ENCODE data around the gene SLX9. TPM values are rescaled to one million over a fixed set of nuclear protein-coding genes. Genes with fewer than 3 reads are reported as not detected.

Gene SLX9
- polyA plus RNA-seq, 1 donor: 19.4 TPM

DNA sequence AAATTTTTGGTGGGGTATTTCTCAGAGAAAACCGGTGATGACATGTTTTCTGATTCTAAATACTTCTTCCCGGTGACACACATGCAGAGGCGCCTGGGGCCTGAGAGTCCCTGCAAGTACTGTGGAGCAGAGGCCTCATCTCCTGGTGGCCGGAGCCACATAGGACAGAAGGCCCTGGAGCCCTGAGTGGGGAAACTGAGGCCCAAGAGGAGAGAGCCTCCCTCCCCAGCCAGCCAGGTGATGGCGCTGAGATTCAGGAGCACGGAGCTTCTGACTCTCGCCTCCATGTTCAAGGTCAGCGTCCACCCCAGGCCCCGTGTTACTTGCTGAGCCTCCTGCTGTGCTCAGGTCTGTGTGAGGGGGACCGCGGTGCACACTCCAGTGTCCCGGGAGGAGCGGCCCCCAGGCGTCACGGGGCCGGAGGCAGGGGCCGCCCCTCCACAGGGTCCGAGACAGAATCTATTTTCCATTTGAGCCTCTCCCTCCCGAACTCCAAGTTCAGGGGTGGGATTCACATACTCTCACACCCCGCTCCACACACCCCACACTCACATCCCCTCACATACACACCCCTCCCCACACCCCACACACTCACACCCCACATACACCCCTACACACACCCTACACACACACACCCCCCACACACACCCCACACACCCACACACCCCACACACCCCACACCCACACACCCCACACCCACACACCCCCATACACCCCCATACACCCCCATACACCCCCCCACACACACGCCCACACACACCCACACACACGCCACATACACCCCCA lies 43.8 kb downstream of the SLX9 start:
- Histone ChIP-seq H3K4me1 (ENCODE audit: control insufficient read depth, insufficient read depth, low read length) (peaks cover 2% of the 10 kb centered on the region), H3K27me3 (ENCODE audit: control insufficient read depth, insufficient read depth, low read length) (peaks cover 2% of the 10 kb centered on the region), H3K36me3 (ENCODE audit: control insufficient read depth, insufficient read depth, low read length) (no peaks in the 10 kb centered on the region), H3K4me3 (ENCODE audit: low read length) (no peak overlapping the region), H3K9me3 (ENCODE audit: control insufficient read depth, low read depth, low read length) (no peaks in the 10 kb centered on the region), H3K27ac (ENCODE audit: low read length) (no peak overlapping the region)
- WGBS (ENCODE audit: insufficient coverage, low lambda C conversion rate): no CpG with 5 or more reads among the region's 22 CpGs
- DNase-seq: no peak

DNA sequence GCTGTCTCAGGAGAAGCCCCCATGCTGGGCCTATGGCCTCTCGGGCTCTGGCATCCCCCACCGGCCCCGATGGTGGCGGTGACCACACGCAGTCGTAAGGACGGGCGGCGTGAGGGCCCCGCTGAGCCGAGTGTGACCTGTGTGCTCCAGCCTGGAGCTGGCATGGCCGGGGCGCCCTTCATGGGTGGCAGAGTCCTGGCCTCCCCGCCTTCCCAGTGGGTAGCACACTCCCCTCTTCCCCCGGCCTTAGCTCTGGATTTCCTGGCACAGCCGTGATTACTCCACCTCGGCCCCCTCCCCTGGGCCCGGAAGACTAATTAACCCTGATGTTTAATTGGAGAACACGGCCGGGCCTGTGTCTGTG lies 44.6 kb downstream of the SLX9 start:
- H3K27me3 ChIP-seq (ENCODE audit: control insufficient read depth, insufficient read depth, low read length): peaks cover 2% of the 10 kb centered on the region
- no peaks in the 10 kb centered on the region for H3K36me3 ChIP-seq (ENCODE audit: control insufficient read depth, insufficient read depth, low read length)
- no peak for DNase-seq
- no peak overlapping the region for H3K27ac ChIP-seq (ENCODE audit: low read length)
- no CpG with 5 or more reads among the region's 20 CpGs for WGBS (ENCODE audit: insufficient coverage, low lambda C conversion rate)
- H3K4me3 ChIP-seq (ENCODE audit: low read length): no peak overlapping the region
- peaks cover 2% of the 10 kb centered on the region for H3K4me1 ChIP-seq (ENCODE audit: control insufficient read depth, insufficient read depth, low read length)
- H3K9me3 ChIP-seq (ENCODE audit: control insufficient read depth, low read depth, low read length): no peaks in the 10 kb centered on the region

- no peaks in the 10 kb centered on the region for H3K36me3 ChIP-seq (ENCODE audit: control insufficient read depth, insufficient read depth, low read length)
- no peak for DNase-seq
- peaks cover 2% of the 10 kb centered on the region for H3K4me1 ChIP-seq (ENCODE audit: control insufficient read depth, insufficient read depth, low read length)
- no peak overlapping the region for H3K27ac ChIP-seq (ENCODE audit: low read length)
- WGBS (ENCODE audit: insufficient coverage, low lambda C conversion rate): no CpG with 5 or more reads among the region's 26 CpGs
- H3K9me3 ChIP-seq (ENCODE audit: control insufficient read depth, low read depth, low read length): no peaks in the 10 kb centered on the region
- peaks cover 2% of the 10 kb centered on the region for H3K27me3 ChIP-seq (ENCODE audit: control insufficient read depth, insufficient read depth, low read length)
- H3K4me3 ChIP-seq (ENCODE audit: low read length): no peak overlapping the region
These were observed 45.1 kb downstream of the SLX9 start for GRCh38 chr21:44984792-44985440.

DNA sequence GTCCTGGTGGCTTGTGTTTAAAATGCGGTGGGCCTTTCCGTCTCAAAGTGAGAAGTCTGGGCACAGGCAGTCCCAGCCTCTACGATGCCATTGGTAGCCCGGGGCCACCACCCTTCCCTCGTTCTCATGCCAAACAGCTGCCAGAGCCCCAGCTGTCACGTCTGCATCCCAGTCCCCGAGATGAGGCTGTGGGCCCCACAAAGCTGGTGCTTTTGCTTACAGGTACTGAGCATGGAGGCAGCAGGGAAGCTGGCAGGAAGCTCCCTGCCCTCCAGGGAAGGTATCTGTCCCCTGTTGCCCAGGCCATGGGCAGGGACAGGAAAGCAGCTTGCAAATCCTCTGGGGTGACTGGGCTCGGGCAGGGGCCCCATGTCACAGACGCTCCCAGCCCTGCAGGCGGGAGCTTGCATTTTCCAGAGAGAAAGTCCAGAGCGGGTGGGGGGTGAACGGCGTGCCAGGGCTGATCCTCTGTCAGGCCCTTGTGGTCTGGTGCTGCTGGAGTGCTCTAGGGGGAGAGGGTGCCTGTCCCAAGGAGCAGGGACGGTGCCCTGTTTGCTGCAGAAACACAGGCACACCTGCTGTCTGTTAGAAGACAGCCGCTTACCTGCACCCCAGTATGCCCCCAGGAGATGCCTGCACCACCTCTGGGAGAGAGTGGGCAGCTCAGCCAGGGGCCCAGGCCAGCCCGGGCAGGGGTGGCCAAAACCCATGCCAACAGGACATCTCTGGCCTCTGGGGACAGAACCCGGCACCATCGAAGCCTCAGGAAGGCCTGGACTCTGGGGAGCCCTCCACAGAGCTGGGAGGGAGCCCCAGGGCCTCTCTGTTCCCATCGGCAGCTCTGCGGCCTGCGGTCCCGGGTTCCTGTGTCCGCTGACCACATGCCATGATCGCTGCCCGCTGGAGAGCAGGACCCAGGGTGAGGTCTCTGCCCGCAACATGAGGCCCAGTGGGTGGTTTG lies 45.9 kb downstream of the SLX9 start:
- H3K27ac ChIP-seq (ENCODE audit: low read length): no peak overlapping the region
- no peaks in the 10 kb centered on the region for H3K36me3 ChIP-seq (ENCODE audit: control insufficient read depth, insufficient read depth, low read length)
- no peaks in the 10 kb centered on the region for H3K9me3 ChIP-seq (ENCODE audit: control insufficient read depth, low read depth, low read length)
- WGBS (ENCODE audit: insufficient coverage, low lambda C conversion rate): no CpG with 5 or more reads among the region's 26 CpGs
- H3K4me3 ChIP-seq (ENCODE audit: low read length): no peak overlapping the region
- no peak for DNase-seq
- H3K4me1 ChIP-seq (ENCODE audit: control insufficient read depth, insufficient read depth, low read length): peaks cover 2% of the 10 kb centered on the region
- H3K27me3 ChIP-seq (ENCODE audit: control insufficient read depth, insufficient read depth, low read length): peaks cover 2% of the 10 kb centered on the region

- peaks cover 2% of the 10 kb centered on the region for H3K27me3 ChIP-seq (ENCODE audit: control insufficient read depth, insufficient read depth, low read length)
- H3K4me1 ChIP-seq (ENCODE audit: control insufficient read depth, insufficient read depth, low read length): peaks cover 2% of the 10 kb centered on the region
- no peak overlapping the region for H3K27ac ChIP-seq (ENCODE audit: low read length)
- WGBS (ENCODE audit: insufficient coverage, low lambda C conversion rate): no CpG with 5 or more reads among the region's 23 CpGs
- no peaks in the 10 kb centered on the region for H3K36me3 ChIP-seq (ENCODE audit: control insufficient read depth, insufficient read depth, low read length)
- H3K9me3 ChIP-seq (ENCODE audit: control insufficient read depth, low read depth, low read length): no peaks in the 10 kb centered on the region
- H3K4me3 ChIP-seq (ENCODE audit: low read length): no peak overlapping the region
- DNase-seq: no peak
These were observed 46.9 kb downstream of the SLX9 start for GRCh38 chr21:44986471-44987291.

GRCh38 chr21:44987301-44987885 lies 47.6 kb downstream of the SLX9 start:
- no peak overlapping the region for H3K4me3 ChIP-seq (ENCODE audit: low read length)
- H3K36me3 ChIP-seq (ENCODE audit: control insufficient read depth, insufficient read depth, low read length): no peaks in the 10 kb centered on the region
- H3K27me3 ChIP-seq (ENCODE audit: control insufficient read depth, insufficient read depth, low read length): peaks cover 2% of the 10 kb centered on the region
- H3K27ac ChIP-seq (ENCODE audit: low read length): no peak overlapping the region
- no peak for DNase-seq
- no peaks in the 10 kb centered on the region for H3K9me3 ChIP-seq (ENCODE audit: control insufficient read depth, low read depth, low read length)
- no CpG with 5 or more reads among the region's 23 CpGs for WGBS (ENCODE audit: insufficient coverage, low lambda C conversion rate)
- peaks cover 2% of the 10 kb centered on the region for H3K4me1 ChIP-seq (ENCODE audit: control insufficient read depth, insufficient read depth, low read length)

DNA sequence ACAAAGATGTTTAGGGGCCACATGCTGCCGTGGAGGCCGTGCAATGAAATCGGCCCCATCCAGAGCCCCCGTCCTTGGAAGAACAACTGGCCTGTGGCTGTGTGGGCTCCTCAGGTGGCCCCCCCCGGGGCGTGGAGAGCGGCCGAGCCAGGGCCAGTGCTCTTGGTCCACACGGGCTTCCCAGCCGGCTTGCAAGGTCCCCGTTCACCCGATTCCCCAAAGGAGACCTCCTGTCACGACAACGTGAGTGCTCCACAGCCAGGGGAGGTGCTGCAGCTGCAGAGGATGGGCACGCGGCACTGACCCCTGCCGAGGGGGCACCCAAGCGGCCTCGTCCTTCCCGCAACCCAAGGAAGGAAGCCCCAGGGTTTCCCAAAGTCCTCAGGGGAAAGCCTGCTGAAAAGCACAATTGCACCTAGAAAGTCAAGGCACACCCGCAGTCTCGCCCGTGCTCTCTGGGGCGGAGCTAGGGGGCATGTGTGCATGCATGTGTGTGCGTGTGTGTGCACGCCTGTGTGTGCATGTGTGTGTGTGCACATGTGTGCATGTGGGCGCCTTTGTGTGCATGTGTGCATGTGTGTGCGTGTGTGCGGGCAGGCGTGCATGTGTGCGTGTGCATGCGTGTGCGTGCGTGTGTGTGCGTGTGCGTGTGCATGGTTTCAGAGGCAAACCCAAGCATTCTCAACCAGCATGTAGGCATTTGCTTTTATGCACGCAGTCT lies 48.2 kb downstream of the SLX9 start:
- WGBS (ENCODE audit: insufficient coverage, low lambda C conversion rate): no CpG with 5 or more reads among the region's 37 CpGs
- no peak overlapping the region for H3K4me3 ChIP-seq (ENCODE audit: low read length)
- H3K4me1 ChIP-seq (ENCODE audit: control insufficient read depth, insufficient read depth, low read length): peaks cover 2% of the 10 kb centered on the region
- H3K9me3 ChIP-seq (ENCODE audit: control insufficient read depth, low read depth, low read length): no peaks in the 10 kb centered on the region
- peaks cover 2% of the 10 kb centered on the region for H3K27me3 ChIP-seq (ENCODE audit: control insufficient read depth, insufficient read depth, low read length)
- no peak overlapping the region for H3K27ac ChIP-seq (ENCODE audit: low read length)
- no peaks in the 10 kb centered on the region for H3K36me3 ChIP-seq (ENCODE audit: control insufficient read depth, insufficient read depth, low read length)
- no peak for DNase-seq

GRCh38 chr21:44988607-44989536 lies 49.0 kb downstream of the SLX9 start:
- H3K4me1 ChIP-seq (ENCODE audit: control insufficient read depth, insufficient read depth, low read length): peaks cover 2% of the 10 kb centered on the region
- H3K27ac ChIP-seq (ENCODE audit: low read length): no peak overlapping the region
- no peaks in the 10 kb centered on the region for H3K36me3 ChIP-seq (ENCODE audit: control insufficient read depth, insufficient read depth, low read length)
- no peak overlapping the region for H3K4me3 ChIP-seq (ENCODE audit: low read length)
- no CpG with 5 or more reads among the region's 20 CpGs for WGBS (ENCODE audit: insufficient coverage, low lambda C conversion rate)
- H3K9me3 ChIP-seq (ENCODE audit: control insufficient read depth, low read depth, low read length): no peaks in the 10 kb centered on the region
- H3K27me3 ChIP-seq (ENCODE audit: control insufficient read depth, insufficient read depth, low read length): peaks cover 2% of the 10 kb centered on the region
- DNase-seq: no peak
